NCI-H526 treated with DMSO at 0.1 percent for 48 hours (cell line): ENCODE results near the gene BCKDHA.
"Not testable (repeated sequence)": the region's sequence is repeated elsewhere in the genome, so short reads cannot be mapped to it uniquely, and the experiment has no call there.

Experiments used
- DNase-seq: peaks from one replicate; lab custom pipeline; 2025; lab: John Stamatoyannopoulos, UW

Gene BCKDHA

DNA sequence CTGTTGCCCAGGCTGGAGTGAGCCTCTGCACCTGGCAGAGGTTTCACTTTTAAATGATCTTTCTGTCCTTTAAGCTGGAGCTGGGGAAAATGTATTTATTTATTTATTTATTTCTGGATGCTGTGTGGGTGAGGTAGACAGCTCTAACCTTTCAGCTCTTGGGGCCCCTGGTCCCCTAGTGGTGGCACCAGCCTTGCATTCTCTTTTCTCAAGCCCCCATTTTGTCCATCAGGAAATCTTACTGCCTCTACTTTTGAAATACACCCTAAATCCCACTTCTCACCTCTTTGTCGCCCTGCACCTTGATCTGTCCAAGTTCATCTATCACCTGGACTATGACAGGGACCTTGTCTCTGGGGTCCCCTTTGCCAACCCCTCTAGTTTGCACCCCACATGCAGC, 31.5 kb upstream of the BCKDHA start:
- no peak for DNase-seq

DNA sequence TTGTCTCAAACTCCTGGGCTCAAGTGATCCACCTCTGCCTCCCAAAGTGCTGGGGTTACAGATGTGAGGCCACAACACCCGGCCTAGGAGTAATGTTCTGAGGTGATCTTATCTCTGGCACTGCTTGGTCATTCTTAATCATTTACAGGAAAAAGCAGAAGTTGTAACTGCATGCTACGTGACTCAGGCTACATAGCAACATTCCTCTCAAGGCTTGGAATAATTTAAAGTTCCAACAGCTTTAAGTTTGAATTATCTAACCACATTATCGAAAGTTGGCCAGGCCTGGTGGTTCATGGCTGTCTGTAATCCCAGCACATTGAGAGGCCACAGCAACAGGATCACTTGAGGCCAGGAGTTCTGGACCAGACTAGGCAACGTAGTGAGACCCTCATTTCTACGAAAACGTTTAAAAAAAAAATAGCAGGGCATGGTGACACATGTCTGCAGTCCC, 29.7 kb upstream of the BCKDHA start:
- no peak for DNase-seq

- DNase-seq, result no peak
These were observed 27.8 kb upstream of the BCKDHA start for GRCh38 chr19:41369769-41370168.

GRCh38 chr19:41371119-41371518, 26.5 kb upstream of the BCKDHA start:
- DNase-seq, result not testable (repeated sequence)

GRCh38 chr19:41371541-41371940, 26.1 kb upstream of the BCKDHA start:
- DNase-seq, result no peak

DNA sequence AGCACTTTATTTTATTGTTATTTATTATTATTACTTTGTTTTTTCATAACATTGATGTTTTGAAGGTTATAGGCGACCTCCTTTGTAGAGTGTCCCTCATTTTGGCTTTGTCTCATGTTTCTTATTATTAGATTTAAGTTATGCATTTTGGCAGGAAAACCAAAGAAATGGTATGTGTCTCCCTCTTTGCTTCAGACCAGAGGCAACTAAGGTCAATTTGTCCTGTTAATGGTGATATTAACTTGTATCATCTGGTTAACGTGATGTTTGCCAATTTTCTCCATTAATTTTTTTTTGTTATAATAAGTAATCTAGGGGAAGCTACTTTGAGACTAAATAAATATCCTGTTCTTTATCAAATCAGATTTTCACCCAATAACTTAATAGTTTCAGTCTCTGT, 25.1 kb upstream of the BCKDHA start:
- no peak for DNase-seq

- no peak for DNase-seq
These were observed 23.6 kb upstream of the BCKDHA start for GRCh38 chr19:41373993-41374392.

DNA sequence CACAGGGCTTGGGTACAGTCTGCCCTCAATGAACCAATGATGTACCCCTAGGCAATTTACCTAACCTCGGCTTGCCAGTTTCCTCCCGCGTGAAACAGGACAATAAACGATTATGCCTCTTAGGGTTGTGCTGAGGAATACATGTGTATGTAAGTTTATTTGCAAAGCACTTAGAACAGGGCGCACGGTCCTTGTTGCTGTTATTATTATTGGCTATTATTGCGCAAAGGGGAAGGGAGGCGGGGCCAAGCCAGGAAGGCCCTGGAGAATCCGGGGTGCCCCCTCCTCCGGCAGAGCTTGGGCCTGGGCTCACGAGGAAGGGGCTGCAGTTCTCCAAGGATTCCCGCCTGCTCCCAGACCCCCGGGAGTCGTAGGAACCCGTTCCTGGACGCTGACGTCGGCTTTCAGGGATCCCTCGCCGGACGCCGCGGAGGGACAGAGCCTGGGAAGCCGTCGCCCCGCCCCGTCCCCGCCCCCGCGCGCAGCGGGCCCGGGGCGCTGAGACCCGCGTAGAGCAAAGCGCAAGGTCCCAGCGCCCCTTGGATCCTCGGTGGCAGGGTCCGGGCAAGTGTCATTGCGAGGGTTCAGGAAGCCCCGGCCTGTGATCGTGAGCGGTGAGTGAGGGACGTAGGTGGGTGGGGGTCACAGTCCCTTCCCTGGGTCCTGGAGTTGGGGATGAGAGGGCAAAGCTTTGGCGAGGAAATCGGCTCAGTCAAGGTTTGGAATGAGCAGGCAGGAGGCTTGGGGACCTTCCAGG, 21.2 kb upstream of the BCKDHA start, which contains the start of gene TMEM91:
TSS of gene TMEM91 (plus strand) at position 293 of the 757 bp plus-strand sequence. CDS start 1,777 bp downstream, outside the sequence.
- no peak for DNase-seq

- no peak for DNase-seq
These were observed 20.6 kb upstream of the BCKDHA start for GRCh38 chr19:41376998-41377365.

DNA sequence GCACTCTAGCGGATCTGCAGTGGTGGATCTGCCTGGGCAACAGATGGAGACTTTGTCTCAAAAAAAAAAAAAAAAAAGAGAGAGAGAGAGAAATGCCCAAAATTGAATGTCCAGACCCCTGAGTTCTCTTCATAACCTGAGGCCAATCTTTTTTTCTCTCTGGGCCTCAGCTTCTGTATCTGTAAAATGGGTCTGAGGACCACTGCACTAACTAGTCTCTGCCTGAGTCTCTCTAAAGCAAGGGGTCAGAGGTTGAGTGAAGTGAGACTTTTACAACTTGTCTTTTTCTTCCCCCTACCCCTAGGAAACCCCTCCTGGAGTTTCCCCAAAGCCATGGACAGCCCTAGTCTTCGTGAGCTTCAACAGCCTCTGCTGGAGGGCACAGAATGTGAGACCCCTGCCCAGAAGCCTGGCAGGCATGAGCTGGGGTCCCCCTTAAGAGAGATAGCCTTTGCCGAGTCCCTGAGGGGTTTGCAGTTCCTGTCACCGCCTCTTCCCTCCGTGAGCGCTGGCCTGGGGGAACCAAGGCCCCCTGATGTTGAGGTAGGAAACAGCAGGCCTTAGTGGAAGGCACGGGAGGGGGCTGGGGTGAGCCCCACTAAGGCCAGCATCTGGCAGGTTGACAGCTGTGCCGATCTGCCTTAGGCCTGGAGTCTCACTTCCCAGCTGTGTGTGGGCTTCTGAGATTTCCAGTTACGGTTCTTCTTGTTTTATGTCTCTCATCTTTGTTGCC, 19.5 kb upstream of the BCKDHA start:
- no peak for DNase-seq

DNA sequence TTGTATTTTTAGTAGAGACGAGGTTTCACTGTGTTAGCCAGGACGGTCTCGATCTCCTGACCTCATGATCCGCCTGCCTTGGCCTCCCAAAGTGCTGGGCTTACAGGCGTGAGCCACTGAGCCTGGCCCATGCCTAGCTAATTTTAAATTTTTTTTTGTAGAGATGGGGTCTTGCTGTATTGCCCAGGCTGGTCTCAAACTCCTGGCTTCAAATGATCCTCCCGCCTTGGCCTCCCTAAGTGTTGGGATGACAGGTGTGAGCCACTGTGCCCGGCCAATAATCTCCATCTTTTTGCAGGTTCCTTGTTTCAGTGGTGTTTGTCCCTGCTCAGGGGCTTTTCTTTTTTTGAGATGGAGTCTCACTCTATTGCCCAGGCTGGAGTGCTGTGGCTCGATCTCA, 16.1 kb upstream of the BCKDHA start:
- not testable (repeated sequence) for DNase-seq

- no peak for DNase-seq
These were observed 13.3 kb upstream of the BCKDHA start for GRCh38 chr19:41384351-41384750.

GRCh38 chr19:41386442-41386841, 11.2 kb upstream of the BCKDHA start:
- no peak for DNase-seq

DNA sequence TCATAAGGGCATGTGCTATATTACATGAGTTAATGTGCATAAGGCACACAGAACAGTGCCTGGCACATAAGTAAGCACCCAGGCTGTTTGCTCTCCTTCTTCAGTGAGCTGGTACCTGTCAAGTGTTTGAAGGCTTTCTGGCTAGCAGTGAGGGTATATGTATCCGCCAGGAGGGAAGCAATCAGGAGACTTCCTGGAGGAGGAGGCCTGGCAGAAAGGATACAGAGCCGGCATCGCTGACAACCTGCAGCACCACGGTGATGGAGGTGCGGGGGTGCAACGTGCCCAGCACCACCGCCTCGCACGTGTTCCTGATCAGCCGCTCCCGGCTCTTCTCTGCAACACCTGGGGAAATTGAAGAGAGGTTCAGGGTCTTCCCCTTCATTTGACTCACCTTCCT, 6.0 kb upstream of the BCKDHA start:
- DNase-seq, result no peak

GRCh38 chr19:41392775-41393174, 4.8 kb upstream of the BCKDHA start:
- no peak for DNase-seq

GRCh38 chr19:41395355-41395754, 2.3 kb upstream of the BCKDHA start:
- DNase-seq, result no peak

GRCh38 chr19:41398050-41398418, 416 bp downstream of the BCKDHA start:
- DNase-seq, result no peak

DNA sequence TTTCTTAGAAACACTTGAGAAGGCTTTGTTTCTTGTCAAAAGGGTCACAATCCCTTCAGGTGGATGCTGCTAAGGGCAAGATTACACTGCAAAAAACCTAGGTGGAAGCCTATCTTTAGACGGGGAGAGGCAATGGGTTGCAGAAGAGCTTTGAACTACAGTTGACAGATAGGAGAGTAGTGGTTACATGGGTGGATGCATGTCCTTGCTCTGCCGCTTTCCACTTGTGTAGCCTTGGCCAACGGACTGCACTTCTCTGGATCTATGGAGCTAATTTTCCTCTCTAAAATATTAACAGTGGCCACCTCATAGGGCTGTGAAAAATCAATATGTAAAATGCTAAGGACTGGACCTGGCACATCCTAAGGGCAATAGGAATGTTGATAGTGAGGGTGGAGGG, 980 bp downstream of the BCKDHA start:
- no peak for DNase-seq

DNA sequence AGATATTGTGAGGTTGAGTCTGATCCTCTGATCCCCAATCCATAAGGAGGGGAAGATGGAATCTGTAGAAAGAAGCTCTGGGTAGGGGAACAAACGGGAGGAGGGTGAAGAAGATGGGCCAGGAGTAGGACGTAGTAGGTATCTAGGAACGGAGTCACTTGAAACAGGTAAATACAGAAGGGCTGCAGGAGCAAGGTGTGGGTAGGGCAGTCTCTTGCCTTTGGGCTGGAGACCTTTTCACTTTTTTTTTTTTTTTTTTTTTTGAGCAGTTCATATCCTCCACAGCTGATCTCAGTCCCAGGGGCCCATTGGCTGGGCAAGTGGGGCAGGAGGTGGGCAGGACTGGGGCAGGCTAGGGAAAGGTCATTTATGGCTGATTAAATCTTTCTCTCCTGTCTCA, 1.5 kb downstream of the BCKDHA start:
- no peak for DNase-seq

DNA sequence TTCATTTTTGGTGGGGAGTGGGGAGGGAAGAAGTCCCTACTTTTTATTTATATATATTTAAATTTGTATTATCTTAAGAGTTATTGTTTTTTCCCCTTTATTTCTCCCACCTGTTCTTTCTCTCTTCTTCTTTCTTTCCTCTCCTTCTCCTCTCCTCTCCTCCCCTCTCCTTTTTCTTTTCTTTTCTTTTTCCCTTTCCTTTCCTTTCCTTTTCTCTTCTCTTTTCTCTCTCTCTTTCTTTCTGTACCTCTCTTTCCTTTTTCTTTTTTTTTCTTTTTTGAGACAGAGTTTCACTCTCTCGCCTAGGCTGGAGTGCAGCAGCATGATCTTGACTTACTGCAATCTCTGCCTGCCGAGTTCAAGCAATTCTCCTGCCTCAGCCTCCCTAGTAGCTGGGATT, 1.9 kb downstream of the BCKDHA start:
- no peak for DNase-seq

GRCh38 chr19:41401483-41401882, 3.9 kb downstream of the BCKDHA start:
- no peak for DNase-seq

GRCh38 chr19:41402010-41402409, 4.4 kb downstream of the BCKDHA start:
- DNase-seq, result no peak

- no peak for DNase-seq
These were observed 5.8 kb downstream of the BCKDHA start for GRCh38 chr19:41403181-41403970.
